ENCODE data around the gene FMO1. TPM values are rescaled to one million over a fixed set of nuclear protein-coding genes. Genes with fewer than 3 reads are reported as not detected.

The FMO1 gene, protein sequence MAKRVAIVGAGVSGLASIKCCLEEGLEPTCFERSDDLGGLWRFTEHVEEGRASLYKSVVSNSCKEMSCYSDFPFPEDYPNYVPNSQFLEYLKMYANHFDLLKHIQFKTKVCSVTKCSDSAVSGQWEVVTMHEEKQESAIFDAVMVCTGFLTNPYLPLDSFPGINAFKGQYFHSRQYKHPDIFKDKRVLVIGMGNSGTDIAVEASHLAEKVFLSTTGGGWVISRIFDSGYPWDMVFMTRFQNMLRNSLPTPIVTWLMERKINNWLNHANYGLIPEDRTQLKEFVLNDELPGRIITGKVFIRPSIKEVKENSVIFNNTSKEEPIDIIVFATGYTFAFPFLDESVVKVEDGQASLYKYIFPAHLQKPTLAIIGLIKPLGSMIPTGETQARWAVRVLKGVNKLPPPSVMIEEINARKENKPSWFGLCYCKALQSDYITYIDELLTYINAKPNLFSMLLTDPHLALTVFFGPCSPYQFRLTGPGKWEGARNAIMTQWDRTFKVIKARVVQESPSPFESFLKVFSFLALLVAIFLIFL
- total RNA-seq (2014; rRNA removed; shearing (Covaris generic)): not detected in 2 replicates
- polyA plus RNA-seq (2015; cell fraction: cytosol; rRNA removed): not detected in 2 replicates
- not detected in 2 replicates for polyA plus RNA-seq (2015; cell fraction: nucleus; rRNA removed)

DNA sequence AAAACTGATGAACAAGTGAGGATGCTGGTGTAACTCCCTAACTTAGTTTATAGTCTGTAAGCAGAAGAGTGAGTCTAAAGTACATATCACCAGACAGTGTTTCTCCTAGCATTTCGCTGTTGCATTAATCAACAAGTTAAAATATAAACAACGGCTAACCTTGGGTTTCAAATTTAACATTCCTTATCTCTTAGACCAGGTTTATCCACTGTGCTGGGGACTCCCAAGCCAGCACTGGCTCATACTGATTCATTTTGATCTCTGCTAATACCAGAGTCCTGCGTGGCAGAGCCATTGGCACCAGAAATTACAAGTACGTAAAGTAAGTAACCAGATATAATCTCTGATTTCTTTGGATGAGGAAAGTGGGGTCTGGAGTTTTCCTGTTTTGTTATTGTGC lies at the start of gene FMO1:
TSS of gene FMO1 (plus strand) at position 193 of the 400 bp plus-strand sequence. CDS start 9,594 bp downstream, outside the sequence.
- in situ Hi-C loops (cut with HindIII; ENCODE audit: low pct_unique_long_range_greater_than_20kb, low sequenced_read_pairs): no loop called here

DNA sequence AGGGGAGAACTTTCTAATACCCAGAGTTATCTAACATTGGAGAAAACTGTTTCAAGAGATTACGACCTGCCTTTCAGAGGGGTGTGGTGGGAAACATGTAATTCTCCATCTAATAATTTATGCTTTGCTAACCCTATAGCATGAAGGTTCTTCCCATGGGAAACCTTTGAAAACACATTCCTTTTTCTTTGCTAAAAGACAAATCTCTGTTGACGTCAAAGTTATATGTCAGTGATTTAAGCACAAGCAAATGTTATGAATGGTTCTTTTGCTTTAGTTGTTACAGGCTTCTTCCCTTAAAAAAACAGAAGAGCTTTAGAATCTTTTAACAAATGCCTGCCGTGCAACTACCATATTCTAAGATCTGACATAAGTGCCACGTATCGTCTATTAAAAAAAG lies 44.0 kb upstream of the FMO1 start:
- in situ Hi-C loops (cut with HindIII; ENCODE audit: low pct_unique_long_range_greater_than_20kb, low sequenced_read_pairs): no loop called here
- DNase-seq (ENCODE audit: low read depth, low spot score): peak; percentile 91

More for the DNA sequence above, at the start of gene FMO1:
- no peak for DNase-seq (ENCODE audit: low read depth, low spot score)

DNA sequence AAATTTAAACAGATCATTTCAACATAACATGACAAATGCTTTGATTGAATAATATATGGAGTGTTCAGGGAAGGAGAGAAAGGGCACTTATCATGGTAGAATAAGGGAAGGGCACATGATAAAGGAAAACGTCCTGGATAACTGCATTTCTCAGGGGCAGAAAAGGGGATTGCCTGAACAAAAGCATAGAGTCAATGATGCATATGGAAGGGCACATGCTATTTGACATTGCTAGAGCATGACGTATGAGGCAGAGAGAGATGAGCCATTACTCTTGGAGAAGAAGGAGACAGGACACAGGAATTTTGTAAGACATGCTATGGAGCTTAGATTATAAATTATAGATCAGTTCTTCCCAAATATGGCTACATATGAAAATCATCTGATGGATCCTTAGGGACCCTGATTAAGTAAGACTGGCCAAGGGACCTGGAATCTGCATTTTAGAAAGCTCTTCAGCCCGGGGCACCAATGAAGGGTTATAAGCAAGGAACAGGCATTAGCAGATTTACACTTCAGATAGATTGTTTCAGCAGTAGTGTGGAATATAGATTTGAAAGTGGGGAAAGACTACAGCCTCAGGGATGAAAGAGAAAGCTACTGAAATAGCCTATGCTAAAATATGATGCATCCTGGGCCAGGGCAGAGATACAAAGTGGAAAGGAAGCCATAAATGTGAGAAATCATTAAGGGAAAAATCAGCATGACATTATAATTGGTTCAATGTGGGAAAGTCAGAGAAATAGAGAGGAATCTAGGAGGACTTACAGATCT lies 41.9 kb upstream of the FMO1 start:
- in situ Hi-C loops (cut with HindIII; ENCODE audit: low pct_unique_long_range_greater_than_20kb, low sequenced_read_pairs): no loop called here
- DNase-seq (ENCODE audit: low read depth, low spot score): peak; percentile 11

DNA sequence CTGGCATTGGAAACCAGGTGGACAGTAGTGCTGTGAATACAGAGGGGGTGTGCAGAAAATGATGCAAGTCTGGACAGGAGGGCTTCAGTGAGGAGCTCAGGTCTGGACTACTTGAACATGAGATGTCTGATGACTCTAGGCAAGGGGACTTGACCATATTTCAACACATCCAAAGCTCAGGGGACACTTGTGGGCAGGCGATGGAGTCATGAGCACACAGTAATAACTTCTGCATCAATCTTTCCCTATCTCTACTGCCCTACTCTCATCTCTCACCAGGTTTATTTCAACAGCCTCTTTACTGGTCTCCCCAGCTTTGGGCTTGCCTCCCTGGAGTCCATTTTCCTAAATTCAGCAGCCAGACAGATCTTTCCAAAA lies 41.3 kb upstream of the FMO1 start:
- no peak for DNase-seq (ENCODE audit: low read depth, low spot score)
- in situ Hi-C loops (cut with HindIII; ENCODE audit: low pct_unique_long_range_greater_than_20kb, low sequenced_read_pairs): no loop called here

DNA sequence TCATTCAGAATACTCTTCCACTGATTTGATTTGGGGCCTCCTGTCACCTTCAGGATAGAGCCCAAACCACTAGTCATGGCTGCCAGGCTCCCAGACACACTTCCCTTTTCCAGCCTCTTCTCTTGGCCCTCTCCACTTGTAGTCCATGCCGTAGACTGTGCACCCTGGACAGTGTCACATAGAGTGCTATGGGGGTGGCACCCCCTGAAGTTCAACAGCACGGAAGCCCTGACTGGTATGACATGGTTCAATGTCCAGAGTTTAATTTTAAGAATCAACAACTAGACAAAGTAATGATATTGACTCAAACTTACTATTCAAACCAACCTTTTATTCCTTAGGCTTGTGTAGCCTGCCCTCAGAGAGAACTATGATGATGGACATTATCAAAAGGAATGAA lies 40.9 kb upstream of the FMO1 start:
- in situ Hi-C loops (cut with HindIII; ENCODE audit: low pct_unique_long_range_greater_than_20kb, low sequenced_read_pairs): no loop called here
- no peak for DNase-seq (ENCODE audit: low read depth, low spot score)

DNA sequence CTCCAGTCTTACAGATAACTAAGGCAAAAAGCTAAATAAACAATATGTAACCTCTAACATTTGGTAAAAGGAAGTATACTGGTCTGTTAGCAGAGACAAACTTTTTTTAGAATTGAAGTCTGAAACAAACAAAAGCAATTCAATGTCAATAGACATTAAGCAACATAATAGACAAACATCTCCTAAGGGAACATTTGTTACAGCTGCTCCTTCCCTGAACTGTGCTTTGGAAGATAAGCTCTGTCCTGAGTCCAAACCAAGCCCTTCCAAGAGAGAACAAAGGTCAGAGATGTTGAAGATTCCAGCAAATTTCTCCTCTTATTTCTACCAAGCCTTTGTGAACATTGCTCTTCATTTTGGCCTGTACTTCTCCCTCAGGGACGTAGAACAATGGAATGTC lies 37.9 kb upstream of the FMO1 start:
- in situ Hi-C loops (cut with HindIII; ENCODE audit: low pct_unique_long_range_greater_than_20kb, low sequenced_read_pairs): no loop called here
- peak; percentile 18 for DNase-seq (ENCODE audit: low read depth, low spot score)

DNA sequence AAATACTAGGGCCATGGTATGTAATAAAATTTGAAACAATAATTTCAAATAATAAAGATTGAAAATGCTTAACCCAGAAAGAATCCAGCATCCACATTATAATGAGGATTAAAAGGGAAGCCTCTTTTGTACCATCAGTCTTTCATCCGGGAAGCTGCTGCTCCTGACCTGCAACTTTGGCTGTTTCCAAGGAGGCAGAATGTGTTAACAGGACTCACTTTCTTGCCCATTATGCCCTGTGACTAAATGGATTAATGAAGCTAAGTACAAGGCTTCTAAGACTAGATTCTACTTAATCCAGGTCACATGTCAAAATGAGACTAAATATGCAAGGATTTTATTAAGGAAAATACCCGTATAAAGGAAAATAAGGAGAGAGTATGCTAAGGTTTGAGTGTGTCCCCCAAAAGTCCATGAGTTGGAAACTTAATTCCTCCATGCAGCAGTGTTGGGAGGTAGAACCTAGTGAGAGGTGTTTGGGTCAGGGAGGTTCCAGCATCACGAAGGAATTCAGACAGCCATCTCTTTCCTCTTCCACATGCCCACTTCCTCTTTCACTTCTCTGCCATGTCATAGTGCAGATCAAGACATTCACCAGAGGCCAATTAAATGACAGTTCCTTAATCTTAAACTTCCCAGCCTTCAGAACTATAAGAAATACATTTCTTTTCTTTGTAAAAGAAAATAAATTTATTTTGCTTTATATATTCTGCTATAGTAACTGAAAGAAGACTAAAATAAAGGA lies 35.5 kb upstream of the FMO1 start:
- no peak for DNase-seq (ENCODE audit: low read depth, low spot score)
- in situ Hi-C loops (cut with HindIII; ENCODE audit: low pct_unique_long_range_greater_than_20kb, low sequenced_read_pairs): no loop called here

DNA sequence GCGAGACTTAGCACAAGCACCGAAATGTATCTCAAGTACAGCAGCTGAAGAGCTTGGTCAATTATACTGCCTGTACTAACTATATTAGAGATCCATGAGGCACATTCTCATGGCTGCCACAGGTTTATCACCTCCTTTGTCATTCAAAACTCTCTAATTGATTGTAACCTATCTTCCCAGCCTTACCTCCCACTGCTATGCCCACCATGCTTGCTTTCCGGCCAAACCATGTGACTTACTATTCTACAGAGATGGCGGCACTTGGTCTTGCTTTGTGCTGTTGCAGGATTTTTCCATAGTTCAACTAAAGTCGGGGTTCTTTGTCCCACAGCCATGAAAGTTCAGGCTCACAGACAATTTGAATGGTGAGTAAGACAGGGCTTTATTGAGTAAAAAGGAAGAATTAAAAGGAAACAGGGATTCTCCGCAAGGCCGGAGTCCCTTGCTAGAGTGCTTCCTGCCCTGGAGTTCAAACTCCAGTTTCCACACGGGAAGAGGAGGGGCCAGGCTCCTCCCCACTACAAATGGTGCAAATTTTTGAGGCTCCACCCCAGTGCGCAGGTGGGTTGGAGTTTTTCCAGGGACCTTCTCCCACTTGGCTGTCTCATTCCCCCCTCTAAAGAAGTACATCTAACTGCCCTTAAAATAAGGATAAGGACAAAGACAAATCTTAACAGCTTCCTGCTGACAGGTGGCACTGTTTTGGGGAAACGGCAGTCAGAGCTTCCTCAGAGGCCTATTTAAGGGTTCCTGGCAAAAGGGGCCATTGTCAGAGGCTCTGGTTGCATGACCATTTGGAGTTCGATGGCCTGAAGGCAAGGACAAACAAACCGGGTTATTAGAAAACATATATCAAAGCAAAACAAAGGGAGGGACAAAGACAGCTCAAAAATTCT lies 34.5 kb upstream of the FMO1 start:
- in situ Hi-C loops (cut with HindIII; ENCODE audit: low pct_unique_long_range_greater_than_20kb, low sequenced_read_pairs): no loop called here
- peak; percentile 44 for DNase-seq (ENCODE audit: low read depth, low spot score)

DNA sequence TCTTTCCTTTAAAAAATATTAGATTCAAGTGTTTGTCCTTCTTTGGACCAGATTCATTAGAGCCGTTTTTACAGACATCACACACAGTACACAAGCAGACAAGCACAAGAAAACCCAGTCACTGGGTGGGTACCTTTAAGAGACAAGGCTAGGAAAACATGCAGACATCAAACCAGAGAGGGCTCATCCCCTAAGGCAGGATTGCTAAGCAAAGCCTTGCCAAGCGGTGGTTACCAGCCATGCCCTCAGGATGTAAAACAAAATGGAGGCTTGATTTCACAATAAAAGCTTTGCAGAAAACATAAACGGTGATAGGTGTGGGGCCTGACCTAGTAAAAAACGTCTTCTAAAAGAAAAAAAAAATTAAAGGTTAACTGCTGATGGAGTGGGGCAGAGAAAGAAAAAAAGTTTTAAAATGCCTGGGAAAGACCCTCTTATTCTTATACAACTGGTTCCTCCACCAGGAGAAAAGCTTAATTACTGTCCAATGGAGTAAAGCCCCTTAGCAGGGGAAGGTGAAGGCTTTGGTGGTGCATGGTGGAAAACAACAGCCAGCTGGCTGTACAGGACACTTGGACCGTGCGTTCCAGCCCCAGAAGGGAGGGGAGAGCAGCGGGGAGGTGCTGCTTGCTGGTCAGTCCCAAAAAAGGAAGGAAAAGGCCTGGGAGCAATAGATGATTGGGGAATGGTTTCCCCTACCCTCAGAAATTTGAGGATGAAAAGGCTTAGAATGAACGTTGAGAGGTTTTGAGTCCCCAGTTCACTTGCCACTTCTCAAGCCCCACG lies 30.4 kb upstream of the FMO1 start:
- in situ Hi-C loops (cut with HindIII; ENCODE audit: low pct_unique_long_range_greater_than_20kb, low sequenced_read_pairs): no loop called here
- DNase-seq (ENCODE audit: low read depth, low spot score): no peak

DNA sequence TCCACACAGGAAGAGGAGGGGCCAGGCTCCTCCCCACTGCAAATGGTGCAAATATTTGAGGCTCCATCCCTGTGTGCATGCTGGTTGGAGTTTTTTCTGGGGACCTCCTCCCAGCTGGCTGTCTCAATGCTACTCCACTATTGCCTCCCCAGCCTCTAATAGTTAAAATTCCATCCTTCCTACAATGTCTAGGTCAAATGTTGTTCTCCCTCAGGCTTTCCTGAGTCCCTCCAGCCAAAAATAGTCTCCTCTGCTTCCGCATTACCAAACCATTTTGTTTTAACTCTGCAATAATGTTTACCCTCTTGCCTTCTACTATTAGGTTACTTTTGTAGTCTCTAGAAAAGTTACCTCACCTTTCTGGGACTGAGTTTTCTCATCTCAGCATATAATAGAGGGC lies 29.6 kb upstream of the FMO1 start:
- in situ Hi-C loops (cut with HindIII; ENCODE audit: low pct_unique_long_range_greater_than_20kb, low sequenced_read_pairs): no loop called here
- no peak for DNase-seq (ENCODE audit: low read depth, low spot score)

DNA sequence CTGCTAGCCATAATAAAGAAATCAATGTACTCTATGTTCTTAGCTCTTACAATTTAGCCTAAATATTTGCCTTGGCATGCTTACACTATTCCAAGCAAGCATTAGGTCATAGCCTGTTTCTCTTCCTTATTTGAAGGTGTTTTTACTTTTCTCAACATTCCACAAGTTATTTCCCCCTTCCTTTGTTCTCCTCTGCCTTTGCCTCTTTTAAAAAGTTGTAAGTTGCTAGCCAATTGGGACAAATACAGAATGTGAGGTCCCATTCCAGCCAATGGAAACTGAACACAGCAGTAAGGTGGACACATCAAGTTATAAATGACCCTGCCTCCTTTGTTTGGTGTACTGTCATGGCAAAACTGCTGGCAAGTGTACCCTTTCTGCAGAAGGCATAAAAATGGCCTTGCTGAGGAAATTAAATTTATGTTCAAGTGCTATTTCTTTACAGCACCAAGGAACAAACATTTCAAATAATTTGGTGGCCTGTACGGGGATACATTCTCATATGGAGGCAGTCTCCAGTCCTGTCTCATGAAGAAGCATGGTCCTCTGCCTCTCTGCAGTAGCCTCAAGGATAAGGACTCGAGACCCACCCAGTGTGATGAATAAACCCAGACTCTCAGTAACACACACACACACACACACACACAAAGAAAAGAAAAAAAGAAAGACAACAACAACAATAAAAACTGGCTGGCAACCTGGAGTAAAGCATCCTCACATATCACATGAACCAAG lies 28.8 kb upstream of the FMO1 start:
- no peak for DNase-seq (ENCODE audit: low read depth, low spot score)
- in situ Hi-C loops (cut with HindIII; ENCODE audit: low pct_unique_long_range_greater_than_20kb, low sequenced_read_pairs): no loop called here

DNA sequence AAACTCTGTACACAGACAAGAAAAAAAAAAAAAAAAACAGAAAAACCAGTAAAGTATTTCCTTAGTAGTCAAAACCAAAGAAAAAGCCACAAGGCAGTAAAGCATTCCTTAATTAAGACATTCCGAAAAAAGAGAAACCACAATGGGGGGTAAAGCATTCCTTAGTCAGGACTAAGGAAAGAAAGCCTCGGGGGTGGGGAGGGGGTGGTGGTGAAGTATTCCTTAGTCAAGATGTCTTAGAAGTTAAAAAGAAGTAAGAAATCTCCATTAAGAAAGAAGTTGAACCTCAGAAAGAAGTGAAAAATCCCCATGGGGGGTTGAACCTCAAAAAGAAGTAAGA lies 28.2 kb upstream of the FMO1 start:
- no peak for DNase-seq (ENCODE audit: low read depth, low spot score)
- in situ Hi-C loops (cut with HindIII; ENCODE audit: low pct_unique_long_range_greater_than_20kb, low sequenced_read_pairs): no loop called here

DNA sequence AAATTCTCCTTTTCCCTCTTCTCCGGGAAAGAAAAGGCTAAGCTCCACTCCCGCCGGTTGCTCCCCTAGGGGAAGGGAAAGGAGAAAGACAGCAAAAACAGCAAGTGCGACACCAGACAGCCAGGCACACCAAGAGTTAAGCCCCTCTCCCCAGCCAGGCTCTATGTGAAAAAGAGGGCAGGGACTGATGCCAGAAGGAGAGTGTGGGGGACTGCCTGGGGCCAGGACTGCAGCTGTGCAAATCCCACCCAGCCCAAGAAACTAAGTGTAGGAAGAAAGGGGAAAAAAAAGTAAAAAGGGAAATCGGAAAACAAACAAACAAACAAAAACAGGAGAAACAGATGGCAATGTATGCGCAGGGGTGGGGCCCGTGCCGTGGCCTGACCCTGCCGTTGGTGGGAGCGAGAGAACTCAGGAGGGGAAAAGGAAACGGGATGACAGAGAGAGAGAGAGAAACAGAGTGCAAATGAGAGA lies 27.7 kb upstream of the FMO1 start:
- DNase-seq (ENCODE audit: low read depth, low spot score): no peak
- in situ Hi-C loops (cut with HindIII; ENCODE audit: low pct_unique_long_range_greater_than_20kb, low sequenced_read_pairs): no loop called here

DNA sequence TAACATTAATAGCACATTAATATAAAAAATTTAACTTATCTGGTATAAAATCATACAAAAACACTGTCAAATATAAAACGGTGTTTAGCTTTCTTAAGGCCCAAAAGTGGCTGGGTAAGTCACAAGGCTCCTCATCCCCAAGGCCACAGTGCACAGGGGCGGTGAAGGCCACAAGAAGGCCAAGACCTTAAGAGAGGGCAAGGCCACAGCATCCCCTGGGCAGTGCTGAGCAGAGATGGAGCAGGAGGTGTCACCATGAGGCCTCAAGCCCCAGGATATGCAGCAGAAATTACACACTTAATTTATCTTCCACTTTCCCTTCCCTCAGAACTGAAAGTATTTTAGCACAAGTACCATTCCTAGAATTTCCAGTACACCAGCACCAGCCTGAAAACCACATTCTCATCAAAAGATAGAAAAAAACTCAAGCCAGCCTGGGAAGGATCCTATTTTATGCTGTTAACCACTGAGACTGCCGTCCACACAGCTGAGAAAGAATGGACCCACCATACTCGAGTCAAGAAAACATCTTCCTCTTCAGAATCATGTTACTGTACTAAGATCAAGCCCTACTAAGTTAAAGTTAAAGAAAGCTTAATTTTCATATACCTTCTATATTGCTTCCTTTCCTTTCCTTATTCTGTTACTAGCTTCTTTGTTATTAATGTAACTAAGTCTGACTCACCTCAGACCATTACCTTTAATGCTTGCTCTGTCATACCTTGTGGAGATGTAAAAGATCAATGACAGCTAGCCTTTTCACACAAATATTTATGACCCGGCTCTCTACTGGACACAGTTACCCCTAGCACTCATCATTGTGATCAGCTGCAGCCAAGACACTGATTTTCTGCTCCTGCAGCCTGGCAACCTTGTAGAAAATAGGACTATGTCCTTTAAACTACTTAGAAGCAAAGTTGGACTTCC lies 26.4 kb upstream of the FMO1 start:
- in situ Hi-C loops (cut with HindIII; ENCODE audit: low pct_unique_long_range_greater_than_20kb, low sequenced_read_pairs): no loop called here
- DNase-seq (ENCODE audit: low read depth, low spot score): no peak

DNA sequence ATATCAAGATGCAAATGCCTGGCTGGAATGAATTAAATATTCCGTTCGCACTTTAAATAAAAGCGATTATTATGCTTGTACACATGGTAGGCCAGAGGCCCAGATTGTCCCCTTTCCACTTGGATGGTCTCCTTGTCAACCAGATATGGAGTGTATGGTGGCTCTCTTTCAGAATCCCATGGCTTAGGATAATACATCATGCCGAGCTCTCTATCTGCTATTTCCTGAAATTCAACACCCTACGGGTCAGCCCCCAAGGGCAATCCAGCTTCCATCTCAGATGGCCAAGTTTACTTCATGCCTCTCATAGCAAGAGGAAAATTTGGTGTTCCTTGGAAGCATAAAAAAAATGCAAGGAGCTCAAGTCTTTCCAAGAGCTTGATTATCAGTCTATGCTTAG lies 25.4 kb upstream of the FMO1 start:
- no peak for DNase-seq (ENCODE audit: low read depth, low spot score)
- in situ Hi-C loops (cut with HindIII; ENCODE audit: low pct_unique_long_range_greater_than_20kb, low sequenced_read_pairs): no loop called here

All from SK-MEL-5 (cell line).